Activated B cell treated with CpG ODN at 0.5 μM for 24 hours (primary cell): ENCODE results near the gene ATP8A1. TPM values are rescaled to one million over a fixed set of nuclear protein-coding genes. Genes with fewer than 3 reads are reported as not detected.

Source experiments
- ATAC-seq: fragments of 200-7000 bp; cut with Tn5 transposase; one replicate; pipeline ENCODE4 v1.10.0; 2021; ENCODE audit warnings: low read depth, mild to moderate bottlenecking, moderate library complexity
- CTCF ChIA-PET: fragments of 350-600 bp; sonication (Branson Sonifier 250); formaldehyde crosslinking; loops from one replicate; lab custom pipeline; 2021; ENCODE audit warnings: antibody characterized with exemption; lab: Charles Lee
- POLR2A ChIA-PET: fragments of 350-600 bp; sonication (Branson Sonifier 250); formaldehyde crosslinking; loops from one replicate; lab custom pipeline; 2021; ENCODE audit warnings: antibody characterized with exemption; lab: Charles Lee
- DNase-seq: peaks from one replicate; pipeline ENCODE4 v3.0.0; 2022
- H3K27ac Mint-ChIP-seq: one replicate; pipeline ENCODE4 v1.8.0; 2020; ENCODE audit warnings: mixed read lengths
- H3K27me3 Mint-ChIP-seq: one replicate; pipeline ENCODE4 v1.8.0; 2021; ENCODE audit warnings: mixed read lengths
- H3K36me3 Mint-ChIP-seq: one replicate; pipeline ENCODE4 v1.8.0; 2021; ENCODE audit warnings: low read depth, mixed read lengths
- H3K4me1 Mint-ChIP-seq: one replicate; pipeline ENCODE4 v1.8.0; 2021; ENCODE audit warnings: mixed read lengths
- H3K4me3 Mint-ChIP-seq: one replicate; pipeline ENCODE4 v1.8.0; 2020; ENCODE audit warnings: mild to moderate bottlenecking, mixed read lengths
- H3K9me3 Mint-ChIP-seq: one replicate; pipeline ENCODE4 v1.8.0; 2020; ENCODE audit warnings: mixed read lengths
- intact Hi-C: fragments of 100-400 bp; cut with micrococcal nuclease; formaldehyde crosslinking; loops from one replicate; pipeline ENCODE4 v1.15.1; 2024
- total RNA-seq: library from RNA; stranded (reverse); gene quantifications from 2 replicates; pipeline ENCODE4 v1.2.3, GENCODE V29; 2022
- TF ChIP-seq, protein P1 (sequence below): fragments of 200-600 bp; IDR thresholded peaks from one replicate; pipeline ENCODE4 v1.8.0; 2022; ENCODE audit warnings: antibody characterized with exemption, mild to moderate bottlenecking

The ATP8A1 gene
- total RNA-seq, 1 donor from 2014 or later: 35.6 TPM

GRCh38 chr4:42478946-42479345 is 178.0 kb downstream of the ATP8A1 start:
- POLR2A ChIA-PET: no interaction called here
- intact Hi-C loops: no loop called here

GRCh38 chr4:42478509-42478908 is 178.4 kb downstream of the ATP8A1 start:
- CTCF ChIA-PET: no interaction called here
- H3K36me3 Mint-ChIP-seq: peaks cover 43% of the 10 kb centered on the region
- ATAC-seq (no peak), DNase-seq (no peak)
- no peak overlapping the region for H3K27ac Mint-ChIP-seq
- H3K27me3 Mint-ChIP-seq: no peaks in the 10 kb centered on the region
- no peaks in the 10 kb centered on the region for H3K9me3 Mint-ChIP-seq
- intact Hi-C loops: no loop called here
- POLR2A ChIA-PET: no interaction called here
- TF ChIP-seq, protein P1, sequence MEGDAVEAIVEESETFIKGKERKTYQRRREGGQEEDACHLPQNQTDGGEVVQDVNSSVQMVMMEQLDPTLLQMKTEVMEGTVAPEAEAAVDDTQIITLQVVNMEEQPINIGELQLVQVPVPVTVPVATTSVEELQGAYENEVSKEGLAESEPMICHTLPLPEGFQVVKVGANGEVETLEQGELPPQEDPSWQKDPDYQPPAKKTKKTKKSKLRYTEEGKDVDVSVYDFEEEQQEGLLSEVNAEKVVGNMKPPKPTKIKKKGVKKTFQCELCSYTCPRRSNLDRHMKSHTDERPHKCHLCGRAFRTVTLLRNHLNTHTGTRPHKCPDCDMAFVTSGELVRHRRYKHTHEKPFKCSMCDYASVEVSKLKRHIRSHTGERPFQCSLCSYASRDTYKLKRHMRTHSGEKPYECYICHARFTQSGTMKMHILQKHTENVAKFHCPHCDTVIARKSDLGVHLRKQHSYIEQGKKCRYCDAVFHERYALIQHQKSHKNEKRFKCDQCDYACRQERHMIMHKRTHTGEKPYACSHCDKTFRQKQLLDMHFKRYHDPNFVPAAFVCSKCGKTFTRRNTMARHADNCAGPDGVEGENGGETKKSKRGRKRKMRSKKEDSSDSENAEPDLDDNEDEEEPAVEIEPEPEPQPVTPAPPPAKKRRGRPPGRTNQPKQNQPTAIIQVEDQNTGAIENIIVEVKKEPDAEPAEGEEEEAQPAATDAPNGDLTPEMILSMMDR: no peak
- no peak overlapping the region for H3K4me3 Mint-ChIP-seq
- H3K4me1 Mint-ChIP-seq: no peaks in the 10 kb centered on the region

More at GRCh38 chr4:42478946-42479345, 178.0 kb downstream of the ATP8A1 start:
- no peak overlapping the region for H3K27ac Mint-ChIP-seq
- H3K4me1 Mint-ChIP-seq: no peaks in the 10 kb centered on the region
- TF ChIP-seq, protein P1: no peak
- no peaks in the 10 kb centered on the region for H3K9me3 Mint-ChIP-seq
- CTCF ChIA-PET: no interaction called here
- ATAC-seq (no peak), DNase-seq (no peak)
- no peaks in the 10 kb centered on the region for H3K27me3 Mint-ChIP-seq
- no peak overlapping the region for H3K4me3 Mint-ChIP-seq
- peaks cover 46% of the 10 kb centered on the region for H3K36me3 Mint-ChIP-seq

DNA sequence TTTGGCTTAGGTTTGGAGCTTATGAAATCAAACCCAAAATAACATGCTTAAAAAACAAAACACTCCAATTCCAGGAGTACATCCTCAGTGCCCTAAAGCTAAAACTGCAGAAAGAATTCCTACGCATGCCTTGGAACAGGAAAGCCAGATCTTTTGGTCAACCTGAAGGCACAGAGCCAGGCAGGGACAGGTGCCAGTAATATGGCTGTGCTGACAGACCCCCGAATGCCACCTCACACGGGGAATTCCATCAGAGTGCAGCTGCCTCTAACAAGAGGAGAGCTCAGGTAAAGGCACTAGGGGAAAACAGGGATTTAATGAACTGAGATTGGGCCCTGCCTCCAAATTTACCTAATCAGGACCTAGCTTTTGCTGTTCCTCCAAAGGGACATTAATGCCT is 182.5 kb downstream of the ATP8A1 start:
- intact Hi-C loops: no loop called here
- Mint-ChIP-seq H3K9me3 (no peaks in the 10 kb centered on the region), H3K36me3 (peaks cover 36% of the 10 kb centered on the region), H3K27me3 (no peaks in the 10 kb centered on the region), H3K4me3 (no peak overlapping the region), H3K27ac (no peak overlapping the region), H3K4me1 (no peaks in the 10 kb centered on the region)
- ChIA-PET POLR2A (no interaction called here), CTCF (no interaction called here)
- ATAC-seq (no peak), DNase-seq (no peak)
- TF ChIP-seq, protein P1: no peak

- no peak overlapping the region for H3K27ac Mint-ChIP-seq
- POLR2A ChIA-PET: no interaction called here
- H3K4me1 Mint-ChIP-seq: no peaks in the 10 kb centered on the region
- ATAC-seq: no peak
- H3K27me3 Mint-ChIP-seq: no peaks in the 10 kb centered on the region
- H3K9me3 Mint-ChIP-seq: no peaks in the 10 kb centered on the region
- CTCF ChIA-PET: no interaction called here
- no peak overlapping the region for H3K4me3 Mint-ChIP-seq
- intact Hi-C loops: no loop called here
- H3K36me3 Mint-ChIP-seq: peaks cover 33% of the 10 kb centered on the region
- DNase-seq: no peak
- TF ChIP-seq, protein P1: no peak
Observed at GRCh38 chr4:42473071-42473684, 183.7 kb downstream of the ATP8A1 start.

DNA sequence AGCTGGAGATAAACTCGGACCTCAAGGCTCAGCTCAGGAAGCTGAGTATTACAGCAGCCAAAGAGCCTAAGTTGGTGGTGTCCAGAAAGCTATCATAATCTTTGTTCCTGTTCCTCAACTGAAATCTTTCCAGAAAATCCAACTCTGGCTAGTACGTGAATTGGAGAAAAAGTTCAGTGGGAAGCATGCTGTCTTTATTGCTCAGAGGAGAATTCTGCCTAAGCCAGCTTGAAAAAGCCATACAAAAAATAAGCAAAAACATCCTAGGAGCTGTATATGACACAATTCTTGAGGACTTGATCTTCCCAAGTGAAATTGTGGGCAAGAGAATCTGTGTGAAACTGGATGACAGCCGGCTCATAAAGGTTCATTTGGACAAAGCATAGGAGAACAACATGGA is 185.0 kb downstream of the ATP8A1 start:
- Mint-ChIP-seq H3K4me1 (no peaks in the 10 kb centered on the region), H3K27ac (no peak overlapping the region), H3K4me3 (no peak overlapping the region), H3K36me3 (peaks cover 39% of the 10 kb centered on the region), H3K27me3 (no peaks in the 10 kb centered on the region), H3K9me3 (no peaks in the 10 kb centered on the region)
- TF ChIP-seq, protein P1: no peak
- POLR2A ChIA-PET: no interaction called here
- DNase-seq (no peak), ATAC-seq (no peak)
- intact Hi-C loops: no loop called here
- CTCF ChIA-PET: no interaction called here
